ENCODE measurements around the gene CEACAM4. TPM values are rescaled to one million over a fixed set of nuclear protein-coding genes. Genes with fewer than 3 reads are reported as not detected.

The CEACAM4 gene
- total and polyA plus RNA-seq, 9 of the 15 experiments (the other 6 are each of a cell fraction or from before 2014, with no cell fraction given): not detected

- no peak for TF ChIP-seq TCF15 (CRISPR knock-in tag; IDR thresholded peaks at IDR 0.05)
- TF ChIP-seq ZNF778 (CRISPR knock-in tag; IDR thresholded peaks at IDR 0.05): no peak
- no peak for TF ChIP-seq ELF4 (CRISPR knock-in tag; IDR thresholded peaks at IDR 0.05)
Measured at GRCh38 chr19:41671486-41671885, 44.6 kb upstream of the CEACAM4 start (continued).

- TF ChIP-seq ZNF695 (CRISPR knock-in tag; IDR thresholded peaks at IDR 0.05): no peak
- TF ChIP-seq PKNOX1 (IDR thresholded peaks at IDR 0.05): no peak
- no peak for TF ChIP-seq NFXL1 (CRISPR knock-in tag; IDR thresholded peaks at IDR 0.05)
- TF ChIP-seq ZNF696 (CRISPR knock-in tag; conservative IDR thresholded peaks at IDR 0.05): no peak
- TF ChIP-seq, protein P1, sequence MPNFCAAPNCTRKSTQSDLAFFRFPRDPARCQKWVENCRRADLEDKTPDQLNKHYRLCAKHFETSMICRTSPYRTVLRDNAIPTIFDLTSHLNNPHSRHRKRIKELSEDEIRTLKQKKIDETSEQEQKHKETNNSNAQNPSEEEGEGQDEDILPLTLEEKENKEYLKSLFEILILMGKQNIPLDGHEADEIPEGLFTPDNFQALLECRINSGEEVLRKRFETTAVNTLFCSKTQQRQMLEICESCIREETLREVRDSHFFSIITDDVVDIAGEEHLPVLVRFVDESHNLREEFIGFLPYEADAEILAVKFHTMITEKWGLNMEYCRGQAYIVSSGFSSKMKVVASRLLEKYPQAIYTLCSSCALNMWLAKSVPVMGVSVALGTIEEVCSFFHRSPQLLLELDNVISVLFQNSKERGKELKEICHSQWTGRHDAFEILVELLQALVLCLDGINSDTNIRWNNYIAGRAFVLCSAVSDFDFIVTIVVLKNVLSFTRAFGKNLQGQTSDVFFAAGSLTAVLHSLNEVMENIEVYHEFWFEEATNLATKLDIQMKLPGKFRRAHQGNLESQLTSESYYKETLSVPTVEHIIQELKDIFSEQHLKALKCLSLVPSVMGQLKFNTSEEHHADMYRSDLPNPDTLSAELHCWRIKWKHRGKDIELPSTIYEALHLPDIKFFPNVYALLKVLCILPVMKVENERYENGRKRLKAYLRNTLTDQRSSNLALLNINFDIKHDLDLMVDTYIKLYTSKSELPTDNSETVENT (CRISPR knock-in tag; IDR thresholded peaks at IDR 0.05): no peak
- no peak for TF ChIP-seq ZNF436 (CRISPR knock-in tag; IDR thresholded peaks at IDR 0.05)
- TF ChIP-seq, protein P2, sequence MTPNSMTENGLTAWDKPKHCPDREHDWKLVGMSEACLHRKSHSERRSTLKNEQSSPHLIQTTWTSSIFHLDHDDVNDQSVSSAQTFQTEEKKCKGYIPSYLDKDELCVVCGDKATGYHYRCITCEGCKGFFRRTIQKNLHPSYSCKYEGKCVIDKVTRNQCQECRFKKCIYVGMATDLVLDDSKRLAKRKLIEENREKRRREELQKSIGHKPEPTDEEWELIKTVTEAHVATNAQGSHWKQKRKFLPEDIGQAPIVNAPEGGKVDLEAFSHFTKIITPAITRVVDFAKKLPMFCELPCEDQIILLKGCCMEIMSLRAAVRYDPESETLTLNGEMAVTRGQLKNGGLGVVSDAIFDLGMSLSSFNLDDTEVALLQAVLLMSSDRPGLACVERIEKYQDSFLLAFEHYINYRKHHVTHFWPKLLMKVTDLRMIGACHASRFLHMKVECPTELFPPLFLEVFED (CRISPR knock-in tag; conservative IDR thresholded peaks at IDR 0.05): no peak
- TF ChIP-seq ZNF24 (IDR thresholded peaks at IDR 0.05): no peak
- TF ChIP-seq RBM15 (IDR thresholded peaks at IDR 0.05; ENCODE audit: insufficient read depth, low read length): no peak
- no peak for TF ChIP-seq EWSR1 (IDR thresholded peaks at IDR 0.05; ENCODE audit: borderline replicate concordance, low read depth, partially characterized antibody)
- Histone ChIP-seq H3K27me3 (ENCODE audit: control insufficient read depth in 2 of 2, insufficient read depth in 2 of 2, low read length in 2 of 2) (0 out of 5 replicates have a peak, but pooled peaks cover 0 to 4% of the 10 kb centered on the region in 2 experiments), H3K79me2 (ENCODE audit: control insufficient read depth, insufficient read depth, low read length) (no peaks in the 10 kb centered on the region), H3K9me1 (ENCODE audit: control insufficient read depth, insufficient read depth, low read length) (no peaks in the 10 kb centered on the region), H2AFZ (ENCODE audit: low read depth, low read length) (no peak overlapping the region), H3K36me3 (ENCODE audit: control insufficient read depth, insufficient read depth, low read length) (no peaks in the 10 kb centered on the region), H4K20me1 (replicated peaks; ENCODE audit: control insufficient read depth, insufficient read depth, low read length) (no peaks in the 10 kb centered on the region), H3K4me1 (replicated peaks in 1 of 2; ENCODE audit: control insufficient read depth in 2 of 2, insufficient read depth in 2 of 2, low read length in 2 of 2) (no peaks in the 10 kb centered on the region), H3K27ac (ENCODE audit: extremely low read depth, low read depth, low read length) (no peak overlapping the region), H3K4me2 (ENCODE audit: insufficient read depth, low read length) (no peak overlapping the region), H3K9me3 (replicated peaks; ENCODE audit: control insufficient read depth, insufficient read depth, low read depth, low read length) (no peaks in the 10 kb centered on the region), H3K4me3 (no peak overlapping the region), H3K9ac (ENCODE audit: insufficient read depth in 1 of 2, low read depth in 2 of 2, low read length in 2 of 2) (no peak overlapping the region)
- ATAC-seq: no peak
- intact Hi-C loops (cut with micrococcal nuclease): no loop called here
- FAIRE-seq: no peak
- in situ Hi-C loops (cut with MboI): no loop called here
- no TSS peak for BruUV-seq (replicated peaks)
- no peak for DNase-seq (ENCODE audit: extremely low read depth in 1 of 4, low spot score in 3 of 4)
- CTCF ChIA-PET (ENCODE audit: low intra/inter-chr PET ratio): no interaction called here
- POLR2A ChIA-PET: no interaction called here
Measured at GRCh38 chr19:41670755-41671154, 43.9 kb upstream of the CEACAM4 start.
